Vagina (tissue), 2 donors: ENCODE results near the gene ETHE1. TPM values are rescaled to one million over a fixed set of nuclear protein-coding genes. Genes with fewer than 3 reads are reported as not detected.
"Not testable (repeated sequence)": the region's sequence is repeated elsewhere in the genome, so short reads cannot be mapped to it uniquely, and the experiment has no call there.

Source experiments
- DNase-seq, 2 donors: peaks; one replicate each; pipeline ENCODE4 v3.0.0-alpha.2; 2017; ENCODE audit errors: extremely low spot score in 2 of 2
- H3K27ac ChIP-seq: fragments of 200-600 bp; sonication (generic); one replicate; pipeline ENCODE4 v1.5.1; 2019
- H3K27me3 ChIP-seq: fragments of 200-600 bp; sonication (generic); one replicate; pipeline ENCODE4 v1.5.1; 2019
- H3K36me3 ChIP-seq, 2 donors: fragments of 200-600 bp; sonication (generic); one replicate each; pipeline ENCODE4 v1.5.1; 2017 to 2019
- H3K4me1 ChIP-seq: fragments of 200-600 bp; sonication (generic); one replicate; pipeline ENCODE4 v1.5.1; 2019
- H3K4me3 ChIP-seq, 2 donors: fragments of 200-600 bp; sonication (generic); 1 replicate in 1 of 2; 2 replicates in 1 of 2; pipeline ENCODE4 v1.5.1; 2016 to 2019
- H3K9me3 ChIP-seq: fragments of 200-600 bp; sonication (generic); one replicate; pipeline ENCODE4 v1.5.1; 2019
- CTCF ChIP-seq, 3 experiments: fragments of 450-650 bp in 2 of 3; fragments of 200-600 bp in 1 of 3; sonication (generic) in 1 of 3; IDR thresholded peaks; one replicate each; pipeline ENCODE4 v1.5.1; 2017 to 2019; ENCODE audit warnings: antibody characterized with exemption in 3 of 3, mild to moderate bottlenecking in 2 of 3, moderate library complexity in 2 of 3
- POLR2A ChIP-seq, 2 donors: fragments of 450-650 bp; IDR thresholded peaks; one replicate each; pipeline ENCODE4 v1.6.1; 2017; ENCODE audit warnings: antibody characterized with exemption in 2 of 2, mild to moderate bottlenecking in 2 of 2, moderate library complexity in 2 of 2
- POLR2AphosphoS5 ChIP-seq, 2 donors: sonication (generic); formaldehyde crosslinking; IDR thresholded peaks; one replicate each; pipeline ENCODE4 v1.9.0; 2017; ENCODE audit warnings: antibody characterized with exemption in 2 of 2, mild to moderate bottlenecking in 2 of 2, low read depth in 1 of 2; ENCODE audit not compliant: insufficient read depth in 1 of 2
- intact Hi-C: fragments of 100-400 bp; cut with DNase I; formaldehyde crosslinking; loops from one replicate; pipeline ENCODE4 v1.15.1; 2023
- total RNA-seq: library from RNA; depleted of rRNA; stranded (reverse); fragments of >200 nt; gene quantifications from one replicate; pipeline ENCODE4 v1.2.3, GENCODE V29; 2016

ETHE1 gene
- total RNA-seq, 1 donor from 2014 or later, result 74.4 TPM

GRCh38 chr19:43551399-43552197, 24.6 kb upstream of the ETHE1 start:
- H3K9me3 ChIP-seq, result no peaks in the 10 kb centered on the region
- H3K27me3 ChIP-seq, result no peaks in the 10 kb centered on the region
- no peak overlapping the region for H3K4me3 ChIP-seq
- intact Hi-C loops, result no loop called here
- no peak overlapping the region for H3K27ac ChIP-seq
- peaks cover 0 to 38% of the 10 kb centered on the region in 2 donors for H3K36me3 ChIP-seq
- no peaks in the 10 kb centered on the region for H3K4me1 ChIP-seq
- no peak for DNase-seq
- TF ChIP-seq POLR2A (IDR thresholded peaks at IDR 0.05), result no peak
- TF ChIP-seq POLR2AphosphoS5 (IDR thresholded peaks at IDR 0.05; ENCODE audit: insufficient read depth in 1 of 2, low read depth in 1 of 2), result no peak
- no peak for TF ChIP-seq CTCF (IDR thresholded peaks at IDR 0.05)

- Histone ChIP-seq H3K27me3 (no peaks in the 10 kb centered on the region), H3K27ac (no peak overlapping the region), H3K36me3 (peaks cover 0 to 48% of the 10 kb centered on the region in 2 donors), H3K9me3 (no peaks in the 10 kb centered on the region), H3K4me3 (no peak overlapping the region), H3K4me1 (no peaks in the 10 kb centered on the region)
- intact Hi-C loops, result no loop called here
- TF ChIP-seq POLR2AphosphoS5 (IDR thresholded peaks at IDR 0.05; ENCODE audit: insufficient read depth in 1 of 2, low read depth in 1 of 2) (no peak), POLR2A (IDR thresholded peaks at IDR 0.05) (no peak), CTCF (IDR thresholded peaks at IDR 0.05) (no peak)
- no peak for DNase-seq
Measured at GRCh38 chr19:43548706-43549105, 21.7 kb upstream of the ETHE1 start.

- H3K27me3 ChIP-seq, H3K4me1 ChIP-seq, H3K27ac ChIP-seq, intact Hi-C loops, H3K4me3 ChIP-seq, DNase-seq, H3K9me3 ChIP-seq: not testable (repeated sequence)
- peaks cover 0 to 52% of the 10 kb centered on the region in 2 donors for H3K36me3 ChIP-seq
Measured at GRCh38 chr19:43547926-43548325, 20.9 kb upstream of the ETHE1 start.

DNA sequence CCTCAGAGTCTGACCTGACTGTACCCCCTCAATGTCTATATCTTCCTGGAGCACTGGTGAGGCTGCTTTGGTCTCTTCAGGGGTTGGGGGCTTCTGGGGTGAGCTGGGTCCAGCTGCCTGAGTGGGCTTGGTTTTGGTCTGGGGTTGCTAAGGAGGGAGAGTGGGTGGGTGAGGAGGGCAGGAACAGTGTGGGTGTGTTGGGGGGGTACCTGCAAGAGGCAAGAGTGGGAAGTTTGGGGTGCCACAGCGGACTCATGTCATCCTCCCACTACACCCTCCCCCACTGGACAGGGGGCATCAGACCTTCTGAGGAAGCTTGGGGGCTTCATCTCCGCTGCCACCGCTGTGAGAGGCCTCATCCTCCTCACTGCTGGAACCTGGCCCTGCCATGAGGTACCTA, 19.6 kb upstream of the ETHE1 start:
- TF ChIP-seq CTCF (IDR thresholded peaks at IDR 0.05) (no peak), POLR2A (IDR thresholded peaks at IDR 0.05) (no peak), POLR2AphosphoS5 (IDR thresholded peaks at IDR 0.05; ENCODE audit: insufficient read depth in 1 of 2, low read depth in 1 of 2) (no peak)
- no peak for DNase-seq
- H3K9me3 ChIP-seq, result no peaks in the 10 kb centered on the region
- intact Hi-C loops, result no loop called here
- H3K4me1 ChIP-seq, result no peaks in the 10 kb centered on the region
- no peak overlapping the region for H3K27ac ChIP-seq
- peaks cover 0 to 54% of the 10 kb centered on the region in 2 donors for H3K36me3 ChIP-seq
- H3K27me3 ChIP-seq, result no peaks in the 10 kb centered on the region
- no peak overlapping the region for H3K4me3 ChIP-seq

GRCh38 chr19:43545981-43546380, 19.0 kb upstream of the ETHE1 start:
- no peaks in the 10 kb centered on the region for H3K27me3 ChIP-seq
- no peak for DNase-seq
- H3K36me3 ChIP-seq, result peaks cover 0 to 49% of the 10 kb centered on the region in 2 donors
- intact Hi-C loops, result no loop called here
- no peaks in the 10 kb centered on the region for H3K4me1 ChIP-seq
- TF ChIP-seq CTCF (IDR thresholded peaks at IDR 0.05) (no peak), POLR2AphosphoS5 (IDR thresholded peaks at IDR 0.05; ENCODE audit: insufficient read depth in 1 of 2, low read depth in 1 of 2) (no peak), POLR2A (IDR thresholded peaks at IDR 0.05) (no peak)
- no peak overlapping the region for H3K4me3 ChIP-seq
- no peak overlapping the region for H3K27ac ChIP-seq
- H3K9me3 ChIP-seq, result no peaks in the 10 kb centered on the region
